ENCODE results near the gene ATG16L2. TPM values are rescaled to one million over a fixed set of nuclear protein-coding genes. Genes with fewer than 3 reads are reported as not detected.
A peak's percentile ranks its signal among the peaks of the same experiment; 100 is the strongest.

Gene ATG16L2
- total and polyA plus RNA-seq, 10 of the 15 experiments (the other 5 are each of a cell fraction or from before 2014, with no cell fraction given): 1.9 to 67.7 (median 30.4) TPM

- 0 out of 2 replicates have a peak, but pooled peaks have one; percentile 36 for TF ChIP-seq ZNF687 (IDR thresholded peaks at IDR 0.05)
- TF ChIP-seq USF2 (IDR thresholded peaks at IDR 0.05; ENCODE audit: borderline replicate concordance, low read depth, low read length): no peak
- TF ChIP-seq GABPA (IDR thresholded peaks at IDR 0.05; ENCODE audit: low read depth): no peak
- TF ChIP-seq SMARCA5 (IDR thresholded peaks at IDR 0.05): no peak
- TF ChIP-seq ZZZ3 (IDR thresholded peaks at IDR 0.05; ENCODE audit: control insufficient read depth, insufficient read length, low read depth): no peak
- TF ChIP-seq, protein P1, sequence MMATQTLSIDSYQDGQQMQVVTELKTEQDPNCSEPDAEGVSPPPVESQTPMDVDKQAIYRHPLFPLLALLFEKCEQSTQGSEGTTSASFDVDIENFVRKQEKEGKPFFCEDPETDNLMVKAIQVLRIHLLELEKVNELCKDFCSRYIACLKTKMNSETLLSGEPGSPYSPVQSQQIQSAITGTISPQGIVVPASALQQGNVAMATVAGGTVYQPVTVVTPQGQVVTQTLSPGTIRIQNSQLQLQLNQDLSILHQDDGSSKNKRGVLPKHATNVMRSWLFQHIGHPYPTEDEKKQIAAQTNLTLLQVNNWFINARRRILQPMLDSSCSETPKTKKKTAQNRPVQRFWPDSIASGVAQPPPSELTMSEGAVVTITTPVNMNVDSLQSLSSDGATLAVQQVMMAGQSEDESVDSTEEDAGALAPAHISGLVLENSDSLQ (IDR thresholded peaks at IDR 0.05): 0 out of 2 replicates have a peak, but pooled peaks have one; percentile 14
- 0 out of 3 replicates have a peak, but pooled peaks have one; percentile 19 for TF ChIP-seq POU2F2 (IDR thresholded peaks at IDR 0.05; ENCODE audit: borderline replicate concordance, low read depth, low read length)
- TF ChIP-seq CREM (IDR thresholded peaks at IDR 0.05; ENCODE audit: low read depth): peak; percentile 66; the same call in 1 of the 2 replicates
- TF ChIP-seq, protein P2, sequence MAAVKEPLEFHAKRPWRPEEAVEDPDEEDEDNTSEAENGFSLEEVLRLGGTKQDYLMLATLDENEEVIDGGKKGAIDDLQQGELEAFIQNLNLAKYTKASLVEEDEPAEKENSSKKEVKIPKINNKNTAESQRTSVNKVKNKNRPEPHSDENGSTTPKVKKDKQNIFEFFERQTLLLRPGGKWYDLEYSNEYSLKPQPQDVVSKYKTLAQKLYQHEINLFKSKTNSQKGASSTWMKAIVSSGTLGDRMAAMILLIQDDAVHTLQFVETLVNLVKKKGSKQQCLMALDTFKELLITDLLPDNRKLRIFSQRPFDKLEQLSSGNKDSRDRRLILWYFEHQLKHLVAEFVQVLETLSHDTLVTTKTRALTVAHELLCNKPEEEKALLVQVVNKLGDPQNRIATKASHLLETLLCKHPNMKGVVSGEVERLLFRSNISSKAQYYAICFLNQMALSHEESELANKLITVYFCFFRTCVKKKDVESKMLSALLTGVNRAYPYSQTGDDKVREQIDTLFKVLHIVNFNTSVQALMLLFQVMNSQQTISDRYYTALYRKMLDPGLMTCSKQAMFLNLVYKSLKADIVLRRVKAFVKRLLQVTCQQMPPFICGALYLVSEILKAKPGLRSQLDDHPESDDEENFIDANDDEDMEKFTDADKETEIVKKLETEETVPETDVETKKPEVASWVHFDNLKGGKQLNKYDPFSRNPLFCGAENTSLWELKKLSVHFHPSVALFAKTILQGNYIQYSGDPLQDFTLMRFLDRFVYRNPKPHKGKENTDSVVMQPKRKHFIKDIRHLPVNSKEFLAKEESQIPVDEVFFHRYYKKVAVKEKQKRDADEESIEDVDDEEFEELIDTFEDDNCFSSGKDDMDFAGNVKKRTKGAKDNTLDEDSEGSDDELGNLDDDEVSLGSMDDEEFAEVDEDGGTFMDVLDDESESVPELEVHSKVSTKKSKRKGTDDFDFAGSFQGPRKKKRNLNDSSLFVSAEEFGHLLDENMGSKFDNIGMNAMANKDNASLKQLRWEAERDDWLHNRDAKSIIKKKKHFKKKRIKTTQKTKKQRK (IDR thresholded peaks at IDR 0.05; ENCODE audit: low read depth, low read length): no peak
- TF ChIP-seq MXI1 (IDR thresholded peaks at IDR 0.05; ENCODE audit: low read depth, low read length): no peak
- TF ChIP-seq YBX1 (IDR thresholded peaks at IDR 0.05): no peak
- TF ChIP-seq ZNF217 (IDR thresholded peaks at IDR 0.05): peak; percentile 48; the same call in 1 of the 2 replicates
- TF ChIP-seq IRF3 (IDR thresholded peaks at IDR 0.05): no peak
- TF ChIP-seq JUND (IDR thresholded peaks at IDR 0.05; ENCODE audit: low read depth, low read length): no peak
- no peak for TF ChIP-seq SP1 (IDR thresholded peaks at IDR 0.05; ENCODE audit: low read depth, low read length)
- TF ChIP-seq SIX5 (IDR thresholded peaks at IDR 0.05; ENCODE audit: low read depth, low read length, severe bottlenecking): peak; percentile 41
- TF ChIP-seq, protein P3, sequence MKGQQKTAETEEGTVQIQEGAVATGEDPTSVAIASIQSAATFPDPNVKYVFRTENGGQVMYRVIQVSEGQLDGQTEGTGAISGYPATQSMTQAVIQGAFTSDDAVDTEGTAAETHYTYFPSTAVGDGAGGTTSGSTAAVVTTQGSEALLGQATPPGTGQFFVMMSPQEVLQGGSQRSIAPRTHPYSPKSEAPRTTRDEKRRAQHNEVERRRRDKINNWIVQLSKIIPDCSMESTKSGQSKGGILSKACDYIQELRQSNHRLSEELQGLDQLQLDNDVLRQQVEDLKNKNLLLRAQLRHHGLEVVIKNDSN (IDR thresholded peaks at IDR 0.05; ENCODE audit: borderline replicate concordance, extremely low read length, insufficient read depth, low read depth, low read length): no peak
These were observed 7.9 kb downstream of the ATG16L2 start (continued) for GRCh38 chr11:72821920-72822799.
